ENCODE results near the gene RIMS4. TPM values are rescaled to one million over a fixed set of nuclear protein-coding genes. Genes with fewer than 3 reads are reported as not detected.

Gene RIMS4
- total RNA-seq, 1 donor from 2014 or later = not detected

GRCh38 chr20:44736170-44737021 lies 74.0 kb downstream of the RIMS4 start:
- DNase-seq = peak; percentile 91

GRCh38 chr20:44735816-44736169 lies 74.6 kb downstream of the RIMS4 start:
- DNase-seq = no peak

- DNase-seq = no peak
These were observed 75.4 kb downstream of the RIMS4 start for GRCh38 chr20:44734938-44735337.

GRCh38 chr20:44733341-44734069 lies 76.8 kb downstream of the RIMS4 start:
- DNase-seq = peak; percentile 87

- DNase-seq = no peak
These were observed 78.0 kb downstream of the RIMS4 start for GRCh38 chr20:44732327-44732726.

GRCh38 chr20:44731657-44732056 lies 78.7 kb downstream of the RIMS4 start:
- no peak for DNase-seq

GRCh38 chr20:44730441-44730840 lies 79.9 kb downstream of the RIMS4 start:
- peak; percentile 91 for DNase-seq

- DNase-seq = peak; percentile 85
These were observed 81.4 kb downstream of the RIMS4 start for GRCh38 chr20:44728801-44729443.

- DNase-seq = no peak
These were observed 82.7 kb downstream of the RIMS4 start for GRCh38 chr20:44727651-44728050.

- DNase-seq = no peak
These were observed 83.3 kb downstream of the RIMS4 start for GRCh38 chr20:44727039-44727438.

GRCh38 chr20:44725837-44726236 lies 84.5 kb downstream of the RIMS4 start:
- no peak for DNase-seq

GRCh38 chr20:44724423-44725091 lies 85.8 kb downstream of the RIMS4 start:
- DNase-seq = no peak

- no peak for DNase-seq
These were observed 86.5 kb downstream of the RIMS4 start for GRCh38 chr20:44723798-44724362.

- peak; percentile 53 for DNase-seq
These were observed 87.0 kb downstream of the RIMS4 start for GRCh38 chr20:44723391-44723790.

GRCh38 chr20:44722990-44723389 lies 87.4 kb downstream of the RIMS4 start:
- DNase-seq = no peak

GRCh38 chr20:44721785-44722054 lies 88.6 kb downstream of the RIMS4 start:
- no peak for DNase-seq

GRCh38 chr20:44720997-44721784 lies 89.2 kb downstream of the RIMS4 start:
- DNase-seq = peak; percentile 41

- DNase-seq = no peak
These were observed 89.7 kb downstream of the RIMS4 start for GRCh38 chr20:44720621-44720996.

- no peak for DNase-seq
These were observed 90.5 kb downstream of the RIMS4 start for GRCh38 chr20:44719841-44720240.

- no peak for DNase-seq
These were observed 92.4 kb downstream of the RIMS4 start for GRCh38 chr20:44717986-44718385.

GRCh38 chr20:44716309-44717106 lies 93.8 kb downstream of the RIMS4 start:
- DNase-seq = no peak
